HG03175 (cell line): ENCODE results near the gene SNX15.
"Not testable (repeated sequence)": the region's sequence is repeated elsewhere in the genome, so short reads cannot be mapped to it uniquely, and the experiment has no call there.

Experiments used
- ATAC-seq: cut with Tn5 transposase; IDR thresholded peaks from one replicate; pipeline ENCODE4 v1.9.1; 2021; ENCODE audit warnings: mild to moderate bottlenecking, moderate library complexity; ENCODE audit not compliant: unreplicated experiment

Gene SNX15

DNA sequence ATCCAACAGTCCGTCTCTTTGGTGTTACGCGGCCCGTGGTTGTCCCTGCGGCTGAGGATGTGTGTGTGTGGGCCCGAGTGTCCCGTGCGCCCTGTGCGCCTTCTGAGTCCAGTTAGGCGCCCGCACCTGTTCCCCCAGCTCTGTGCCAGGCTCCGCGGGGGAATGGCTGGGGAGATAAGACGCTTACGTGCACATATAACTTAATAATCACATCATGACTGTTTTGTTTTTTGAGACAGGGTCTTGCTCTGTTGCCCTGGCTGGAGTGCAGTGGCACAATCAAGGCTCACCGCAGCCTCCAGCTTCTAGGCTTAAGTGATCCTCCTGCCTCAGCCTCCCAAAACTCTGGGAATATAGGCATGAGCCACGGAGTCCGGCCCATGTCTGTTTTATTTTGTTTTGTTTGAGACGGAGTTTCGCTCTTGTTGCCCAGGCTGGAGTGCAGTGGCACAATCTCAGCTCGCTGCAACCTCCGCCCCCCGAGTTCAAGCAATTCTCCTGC, 12.5 kb upstream of the SNX15 start:
- ATAC-seq, result peak; percentile 10

DNA sequence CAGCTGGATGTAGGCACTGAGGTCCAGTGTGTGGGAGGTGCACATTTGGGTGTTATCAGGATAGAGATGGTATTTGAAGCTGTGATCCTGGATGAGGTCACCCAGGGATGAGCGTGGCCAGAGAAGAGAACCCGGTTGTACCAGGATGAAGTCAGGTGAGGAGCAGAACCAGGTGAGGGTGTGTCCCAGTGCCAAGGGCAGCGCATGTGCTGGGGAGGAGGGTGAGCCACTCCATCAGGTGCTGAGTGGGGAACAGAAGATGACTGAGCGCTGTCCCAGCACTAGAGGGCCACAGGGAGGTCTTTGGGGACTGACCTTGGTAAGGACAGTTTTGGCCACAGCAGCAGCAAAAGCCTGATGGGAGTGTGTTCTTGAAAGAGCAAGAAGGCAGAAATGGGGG, 10.5 kb upstream of the SNX15 start:
- ATAC-seq, result no peak

DNA sequence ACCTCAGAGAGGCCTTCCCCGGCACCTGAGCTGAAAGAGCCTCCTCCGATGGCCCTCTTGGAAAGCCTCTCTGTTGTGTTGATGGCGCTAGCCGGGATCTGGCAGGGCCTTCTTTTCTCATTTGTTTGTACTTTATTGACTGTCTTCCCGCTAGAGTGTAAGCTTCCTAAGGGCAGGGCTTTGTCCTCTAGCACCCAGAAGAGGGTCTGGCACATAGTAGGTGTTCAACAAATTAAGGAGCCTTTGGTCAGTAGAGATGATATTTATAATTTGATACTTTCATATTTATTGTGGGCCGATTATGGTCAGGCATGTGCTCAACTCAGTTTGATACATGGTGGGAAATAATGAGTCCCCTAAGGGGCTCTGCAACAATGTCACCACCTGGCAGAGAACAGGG, 9.3 kb upstream of the SNX15 start:
- ATAC-seq, result no peak

DNA sequence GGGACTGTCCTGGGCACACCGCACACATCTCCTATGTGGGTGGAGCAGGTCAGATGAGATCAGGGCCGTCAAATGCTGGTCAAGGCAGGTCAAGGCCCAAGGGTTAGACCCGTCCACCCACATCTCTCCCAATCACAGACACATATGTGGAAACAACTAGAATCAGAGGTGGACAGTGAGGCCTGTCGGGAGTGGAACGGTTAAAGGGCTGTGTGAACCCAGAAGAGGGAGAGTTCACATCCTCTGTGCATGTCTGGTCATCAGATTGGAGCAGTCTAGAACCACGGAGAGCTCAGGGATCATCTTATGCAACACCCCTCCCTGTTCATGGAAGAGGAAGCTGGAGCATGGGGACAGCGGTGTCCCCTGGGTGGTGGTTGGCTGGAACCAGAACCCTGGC, 7.4 kb upstream of the SNX15 start:
- ATAC-seq, result no peak

DNA sequence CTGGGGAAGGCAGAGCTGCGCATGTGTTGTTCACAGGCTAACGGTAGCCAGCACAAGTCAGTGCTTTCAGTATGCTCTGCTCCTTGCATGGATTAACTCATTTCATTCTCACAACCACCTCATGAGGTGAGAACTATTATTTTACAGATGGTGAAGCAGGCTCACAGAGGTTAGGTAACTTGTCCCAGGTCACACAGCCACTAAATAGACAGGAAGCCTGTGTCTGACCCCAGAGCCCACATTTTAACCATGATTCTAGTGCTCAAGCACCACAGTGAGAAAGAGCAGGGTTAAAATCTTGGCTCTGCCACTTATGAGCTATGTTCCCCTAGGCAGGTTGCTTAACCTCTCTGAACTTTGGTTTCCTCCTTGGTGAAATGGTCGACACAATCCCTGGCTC, 6.2 kb upstream of the SNX15 start:
- no peak for ATAC-seq

DNA sequence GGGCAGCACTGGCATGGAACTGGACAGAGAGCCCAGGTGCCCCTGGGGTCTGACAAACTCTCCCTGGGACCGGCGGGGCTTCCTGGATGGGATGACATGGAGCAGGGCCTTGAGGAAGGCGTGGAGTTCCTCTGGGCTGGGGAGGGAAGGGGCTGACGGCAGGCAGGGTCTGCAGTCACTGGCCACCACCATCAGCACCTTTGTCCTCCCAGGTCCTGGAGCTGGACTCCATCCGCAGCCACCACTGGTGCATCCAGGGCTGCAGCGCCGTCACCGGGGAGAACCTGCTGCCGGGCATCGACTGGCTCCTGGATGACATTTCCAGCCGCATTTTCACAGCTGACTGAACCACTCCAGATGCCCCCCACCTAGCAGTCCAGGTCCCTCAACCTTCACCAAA, 5.7 kb upstream of the SNX15 start:
- no peak for ATAC-seq

DNA sequence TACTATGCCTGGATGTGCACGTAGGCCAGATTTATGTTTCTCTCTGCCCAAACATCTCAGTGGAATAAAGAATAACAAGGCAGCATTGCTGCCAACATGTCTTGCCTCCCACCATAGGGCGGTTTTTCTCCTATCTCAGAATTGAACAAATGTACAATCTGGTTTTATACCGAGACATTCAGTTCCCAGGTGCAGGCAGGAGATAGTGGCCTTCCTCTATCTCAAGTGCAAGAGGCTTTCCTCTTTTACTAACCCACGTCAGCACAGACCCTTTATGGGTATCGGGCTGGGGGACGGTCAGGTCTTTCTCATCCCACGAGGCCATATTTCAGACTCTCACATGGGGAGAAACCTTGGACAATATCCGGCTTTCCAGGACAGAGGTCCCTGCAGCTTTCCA, 3.7 kb upstream of the SNX15 start:
- ATAC-seq, result not testable (repeated sequence)

DNA sequence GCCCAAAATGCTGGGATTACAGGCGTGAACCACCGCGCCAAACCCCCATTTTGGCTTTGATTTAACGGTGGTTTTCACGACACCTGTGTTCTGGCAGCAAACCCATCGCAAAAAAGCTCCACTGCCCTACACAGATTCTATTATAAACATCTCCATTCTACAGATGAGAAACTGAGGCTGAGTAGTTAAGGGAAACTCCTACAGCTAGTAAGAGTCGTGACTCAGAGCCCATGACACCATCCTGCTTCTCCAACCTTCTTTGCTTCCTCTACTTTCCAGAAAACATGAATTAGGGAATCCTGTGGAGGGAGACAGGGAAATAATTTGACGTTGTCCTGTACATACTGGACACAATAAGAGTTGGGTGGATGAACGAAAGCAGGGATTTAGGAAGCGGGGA, 429 bp upstream of the SNX15 start:
- no peak for ATAC-seq

DNA sequence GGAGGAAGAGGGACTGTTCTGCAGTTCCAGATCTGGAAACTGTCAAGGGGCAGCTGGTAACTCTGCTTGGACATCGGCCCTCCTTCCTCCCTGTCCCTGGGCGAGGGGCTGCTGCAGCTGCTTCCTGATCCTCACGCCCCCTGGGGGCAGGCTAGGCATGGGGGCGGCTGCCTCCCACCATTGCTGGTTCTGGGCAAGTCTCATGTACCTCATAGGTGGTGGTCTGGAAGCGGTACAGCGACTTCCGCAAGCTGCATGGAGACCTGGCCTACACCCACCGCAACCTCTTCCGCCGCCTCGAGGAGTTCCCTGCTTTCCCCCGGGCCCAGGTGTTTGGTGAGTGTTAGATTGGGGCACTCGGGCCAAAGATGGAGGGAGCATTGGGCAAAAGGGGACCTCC, 5.0 kb downstream of the SNX15 start:
- ATAC-seq, result no peak

DNA sequence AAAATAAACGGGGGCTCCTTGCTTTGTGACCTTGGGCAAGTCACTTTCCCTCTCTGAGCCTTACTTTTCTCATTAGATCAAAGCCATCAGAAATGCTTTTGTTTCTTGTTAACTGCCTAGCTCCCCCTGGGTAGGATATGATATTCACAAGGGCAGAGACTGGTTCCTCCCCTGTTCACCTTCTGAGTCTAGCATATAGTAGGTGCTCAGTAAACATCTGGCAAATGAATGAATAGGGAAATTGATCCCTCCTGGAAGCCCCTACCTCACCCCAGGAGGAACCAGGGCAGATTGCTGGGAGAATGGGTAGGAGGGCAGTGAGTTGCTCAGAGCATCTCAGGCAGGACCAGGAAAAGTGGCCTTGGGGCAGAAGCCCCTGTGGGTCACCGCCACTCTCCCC, 7.2 kb downstream of the SNX15 start:
- ATAC-seq, result no peak

DNA sequence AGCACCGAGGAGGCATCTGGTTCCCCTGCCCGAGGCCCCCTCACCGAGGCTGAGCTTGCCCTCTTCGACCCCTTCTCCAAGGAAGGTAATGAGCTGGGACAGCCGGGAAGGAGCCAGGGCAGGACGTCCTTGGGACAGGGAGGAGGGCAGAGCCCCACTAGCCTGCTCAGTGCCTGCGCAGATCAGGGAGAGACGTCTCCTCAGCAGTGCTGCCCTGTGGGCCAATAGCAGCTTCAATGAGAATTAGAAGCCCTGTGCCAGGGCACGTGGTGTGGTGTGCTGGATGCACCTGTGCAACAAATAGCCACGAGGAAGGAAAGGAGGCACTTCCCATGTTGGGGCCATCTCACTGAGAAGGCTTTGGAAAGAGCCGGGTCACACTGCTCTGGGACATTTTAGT, 8.3 kb downstream of the SNX15 start:
- ATAC-seq, result no peak

DNA sequence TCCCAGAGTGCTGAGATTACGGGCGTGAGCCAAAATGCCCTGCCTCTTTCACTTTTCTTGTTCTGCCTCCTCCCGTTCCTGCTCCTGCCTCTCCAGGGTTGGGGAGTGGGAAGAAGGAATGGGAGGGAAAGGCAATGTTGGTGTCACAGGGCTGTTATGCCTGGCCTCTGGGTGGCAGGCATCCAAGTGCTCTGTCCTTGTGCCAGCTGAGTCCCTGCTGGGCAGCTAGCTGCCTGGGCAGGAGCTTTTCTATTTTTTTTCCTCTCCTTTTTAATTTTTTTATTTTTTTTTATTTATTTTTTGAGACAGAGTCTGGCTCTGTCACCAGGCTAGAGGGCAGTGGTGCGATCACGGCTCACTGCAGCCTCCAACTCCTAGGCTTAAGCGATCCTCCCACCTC, 9.7 kb downstream of the SNX15 start:
- no peak for ATAC-seq

DNA sequence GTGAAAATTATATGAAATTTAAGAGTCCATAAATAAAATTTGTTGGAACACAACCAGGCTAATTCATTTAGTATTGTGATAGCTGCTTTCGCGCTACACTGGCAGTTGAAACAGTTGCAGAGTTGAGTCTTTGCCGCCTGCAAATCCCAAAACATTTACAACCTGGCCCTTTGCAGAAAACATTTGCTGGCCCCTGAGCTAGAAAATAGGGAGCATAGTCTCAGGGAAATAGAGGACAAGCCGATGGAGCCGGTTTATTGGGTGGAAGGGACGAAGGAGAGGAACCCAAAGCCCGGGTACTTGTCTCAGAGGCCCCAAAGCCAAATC, 13.2 kb downstream of the SNX15 start:
- ATAC-seq, result no peak

DNA sequence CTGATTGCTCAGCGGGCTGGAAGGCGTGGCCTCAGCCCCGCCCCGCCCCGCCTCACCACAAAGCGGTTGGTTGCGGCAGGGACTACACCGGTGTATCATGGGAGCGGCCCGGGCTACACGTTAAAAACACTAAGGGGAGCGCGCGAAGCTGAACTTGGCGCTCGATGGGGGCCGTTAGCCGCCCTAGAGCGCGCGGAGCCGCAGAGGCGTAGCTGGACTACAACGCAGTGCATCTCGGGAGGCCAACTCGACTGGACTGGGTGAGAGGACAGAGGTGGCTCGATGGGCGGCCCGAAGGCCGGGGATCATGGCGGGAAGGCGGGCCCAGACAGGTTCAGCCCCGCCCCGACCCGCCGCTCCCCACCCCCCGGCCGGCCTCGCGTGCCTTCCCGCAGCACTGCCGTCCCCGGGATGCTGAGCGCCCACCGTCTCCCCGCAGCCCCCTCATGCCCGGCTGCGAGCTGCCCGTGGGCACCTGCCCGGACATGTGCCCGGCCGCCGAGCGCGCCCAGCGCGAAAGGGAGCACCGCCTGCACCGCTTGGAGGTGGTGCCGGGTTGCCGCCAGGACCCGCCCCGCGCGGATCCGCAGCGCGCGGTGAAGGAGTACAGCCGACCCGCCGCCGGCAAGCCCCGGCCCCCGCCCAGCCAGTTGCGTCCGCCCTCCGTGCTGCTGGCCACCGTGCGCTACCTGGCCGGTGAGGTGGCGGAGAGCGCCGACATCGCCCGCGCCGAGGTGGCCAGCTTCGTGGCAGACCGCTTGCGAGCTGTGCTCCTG, 13.8 kb downstream of the SNX15 start, which contains the start of gene SAC3D1:
TSS of gene SAC3D1 (plus strand) at position 364 of the 776 bp plus-strand sequence. CDS start at position 447, 83 bp downstream.
- peak; percentile 90 for ATAC-seq

DNA sequence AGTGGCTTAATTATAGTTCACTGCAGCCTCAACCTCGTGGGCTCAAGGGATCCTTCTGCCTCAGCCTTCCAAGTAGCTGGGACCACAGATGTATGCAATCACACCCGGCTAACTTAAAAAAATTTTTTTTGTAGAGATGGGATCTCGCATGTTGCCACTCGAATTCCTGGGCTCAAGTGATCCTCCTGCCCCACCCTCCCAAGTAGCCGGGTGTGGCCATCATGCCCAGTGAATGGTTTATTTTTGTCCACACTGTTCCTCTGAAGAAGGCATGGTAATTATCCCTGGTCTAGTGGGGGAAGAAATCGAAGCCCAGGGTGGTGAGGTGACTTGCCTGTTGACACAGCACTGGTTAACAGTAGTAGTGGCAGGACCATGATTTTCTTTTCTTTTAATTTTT, 15.7 kb downstream of the SNX15 start:
- no peak for ATAC-seq

DNA sequence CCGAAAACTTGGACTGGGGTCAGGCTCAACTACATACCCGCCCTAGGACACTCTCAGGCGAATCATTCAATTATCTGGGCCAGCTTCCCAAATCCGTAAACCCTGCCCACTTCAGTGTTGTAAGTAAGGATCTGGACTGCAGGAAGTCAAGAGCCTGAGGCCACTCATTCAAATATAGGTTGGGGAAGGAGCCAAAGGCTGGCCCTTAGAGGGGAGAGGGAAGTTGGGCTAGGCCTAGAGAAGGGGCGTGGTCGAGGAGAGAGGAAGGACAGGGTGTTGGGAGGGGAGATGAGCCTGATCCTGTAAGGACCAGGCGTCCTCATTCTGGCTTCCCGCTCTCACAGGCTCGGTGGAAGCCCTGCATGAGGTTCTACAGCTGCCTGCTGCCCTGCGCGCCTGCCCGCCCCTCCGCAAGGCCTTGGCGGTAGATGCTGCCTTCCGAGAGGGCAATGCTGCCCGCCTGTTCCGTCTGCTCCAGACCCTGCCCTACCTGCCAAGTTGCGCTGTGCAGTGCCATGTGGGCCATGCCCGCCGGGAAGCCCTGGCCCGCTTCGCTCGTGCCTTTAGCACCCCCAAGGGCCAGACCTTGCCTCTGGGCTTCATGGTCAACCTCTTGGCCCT, 16.8 kb downstream of the SNX15 start:
- no peak for ATAC-seq

DNA sequence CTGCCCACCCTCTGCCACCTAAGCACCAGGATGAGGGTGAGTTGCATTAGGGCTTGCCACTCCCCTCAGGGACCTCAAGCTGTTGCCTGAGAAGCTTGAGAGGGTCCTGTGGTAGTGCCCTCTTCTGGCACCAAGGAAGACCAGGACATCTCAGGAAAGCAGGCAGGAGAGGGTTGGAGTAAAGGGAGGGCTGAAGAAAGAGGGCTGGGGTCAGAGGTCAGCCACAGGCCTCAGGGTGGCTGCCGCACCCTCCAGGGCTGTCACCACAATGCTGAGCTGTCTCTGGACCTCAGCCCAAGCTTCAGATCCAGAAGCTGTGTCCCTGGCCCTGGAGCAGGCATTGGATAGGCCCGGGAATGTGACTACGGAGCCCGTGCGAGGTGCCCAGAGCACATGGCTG, 17.8 kb downstream of the SNX15 start:
- ATAC-seq, result no peak

DNA sequence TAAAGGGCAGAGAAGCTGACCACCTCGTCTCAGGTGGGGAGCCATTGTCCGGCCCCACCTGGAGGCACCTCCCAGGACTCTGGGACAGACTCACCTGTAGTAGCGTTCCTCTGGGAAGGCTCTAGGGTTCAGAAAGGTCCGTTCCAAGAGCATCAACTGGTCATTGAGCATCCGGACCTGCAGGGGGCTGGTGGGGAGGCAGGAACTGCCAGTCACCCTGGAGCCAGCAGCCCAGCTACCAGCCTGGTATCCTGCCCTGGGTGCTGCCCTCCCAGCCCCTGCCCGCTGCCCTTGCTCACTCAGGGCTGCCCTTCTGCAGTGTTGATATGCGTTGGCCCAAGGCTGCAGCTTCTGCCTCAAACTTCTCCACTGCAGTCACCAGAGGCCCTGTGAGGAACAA, 18.5 kb downstream of the SNX15 start:
- no peak for ATAC-seq

DNA sequence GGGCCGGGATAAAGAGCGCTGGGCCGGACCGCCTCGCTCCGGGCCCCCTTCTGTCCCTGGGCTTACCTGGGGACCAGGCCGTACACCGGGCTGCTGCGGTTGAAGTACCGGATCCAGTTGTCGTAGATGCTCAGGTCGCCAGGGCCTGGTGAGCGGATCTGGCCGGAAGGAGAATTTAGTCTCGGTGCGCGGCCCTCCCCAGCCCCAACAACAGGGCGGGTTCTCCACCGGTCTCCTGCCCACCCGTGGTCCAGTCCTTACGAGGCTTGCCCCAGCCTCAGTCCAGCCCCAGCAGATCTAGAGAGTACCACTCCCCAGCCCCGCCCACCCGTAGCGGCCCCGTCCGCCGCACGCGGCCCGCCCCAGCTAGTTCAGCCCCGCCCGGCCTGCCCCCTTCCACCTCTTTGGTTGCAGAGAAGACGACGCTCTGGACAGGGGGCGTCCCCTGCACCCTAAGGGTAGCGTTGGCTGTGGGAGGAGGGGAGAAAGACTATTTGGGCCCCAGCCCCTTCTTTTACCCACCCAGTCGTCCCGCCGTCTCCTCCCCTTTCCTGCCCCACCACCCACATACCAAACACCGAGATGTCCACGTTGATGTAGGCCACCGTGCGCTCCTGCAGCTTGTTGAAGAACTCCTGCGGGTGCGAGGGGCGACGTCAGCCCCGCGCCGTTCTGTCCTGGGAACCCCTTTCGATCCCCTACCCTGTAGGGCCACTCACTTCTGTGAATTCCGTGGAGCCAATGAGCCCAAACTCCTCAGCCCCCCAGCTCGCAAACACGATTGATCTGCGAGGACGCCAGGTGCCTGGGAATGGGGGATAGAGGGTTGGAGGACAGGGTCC, 20.6 kb downstream of the SNX15 start:
- ATAC-seq, result no peak

DNA sequence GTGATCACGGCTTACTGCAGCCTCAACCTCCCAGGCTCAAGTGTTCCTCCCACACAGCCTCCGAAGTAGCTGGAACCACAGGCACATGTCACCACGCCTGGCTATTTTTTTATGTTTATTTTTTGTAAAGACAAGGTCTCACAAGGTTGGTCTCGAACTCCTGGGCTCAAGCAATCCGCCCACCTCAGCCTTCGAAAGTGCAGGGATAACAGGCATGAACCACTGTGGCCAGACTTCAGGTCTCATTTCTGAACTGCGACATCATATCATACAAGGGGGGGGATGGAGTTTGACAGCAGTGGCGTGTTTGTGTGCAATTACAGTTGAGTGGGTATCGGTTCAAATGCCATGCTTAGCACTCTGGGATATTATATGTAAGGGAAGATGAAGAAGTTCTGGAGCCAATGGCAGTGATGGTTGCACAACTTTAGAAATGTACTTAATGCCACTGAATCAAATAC, 24.2 kb downstream of the SNX15 start:
- ATAC-seq, result no peak

DNA sequence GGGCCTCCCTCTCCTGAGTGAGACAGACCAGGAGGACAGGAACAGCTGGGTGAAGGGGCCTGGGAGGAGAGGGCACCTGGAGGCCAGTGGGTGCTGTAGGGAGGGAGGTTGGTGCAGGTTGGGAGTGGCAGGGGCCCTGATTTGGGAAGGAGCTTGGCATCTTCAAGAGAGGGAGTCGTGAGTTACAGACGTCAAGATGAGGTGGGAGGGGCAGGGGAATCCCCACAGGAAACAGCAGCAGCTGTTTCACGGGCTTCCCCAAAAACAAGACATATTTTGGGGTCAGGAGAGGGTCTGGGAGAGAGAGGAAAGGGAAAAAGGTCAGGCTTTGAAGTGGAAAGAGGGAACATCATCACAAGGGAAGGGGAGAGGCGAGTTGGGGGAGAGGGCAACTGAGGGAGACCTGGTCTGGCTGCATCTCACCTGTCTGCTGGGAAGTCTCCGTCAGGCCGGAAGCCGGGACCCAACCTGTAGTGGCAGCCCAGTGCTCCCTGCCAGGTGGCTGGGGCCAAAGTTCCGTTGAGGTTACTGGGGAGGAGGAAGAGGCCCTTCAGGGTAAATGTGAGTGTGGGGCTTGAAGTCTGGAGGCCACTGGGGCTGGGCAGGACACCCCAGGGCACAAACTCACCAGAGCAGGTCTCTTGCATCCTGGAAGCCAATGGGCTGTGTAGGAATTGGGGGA, 26.7 kb downstream of the SNX15 start:
- ATAC-seq, result no peak
